ENCODE results near the gene SPI1. TPM values are rescaled to one million over a fixed set of nuclear protein-coding genes. Genes with fewer than 3 reads are reported as not detected.

SPI1 gene
- total RNA-seq, 5 donors from 2014 or later (not counting 1 experiment from before 2014, with no cell fraction given), result 1.8 to 5.8 (median 2.1) TPM

GRCh38 chr11:47391077-47391583 is 12.8 kb upstream of the SPI1 start:
- Histone ChIP-seq H3K27me3 (replicated peaks in 1 of 2; ENCODE audit: control insufficient read depth in 2 of 2, extremely low read depth in 1 of 2, insufficient read depth in 2 of 2, low read length in 1 of 2) (peaks cover 0 to 7% of the 10 kb centered on the region in 2 experiments), H3K9me3 (no peaks in the 10 kb centered on the region), H3K27ac (ENCODE audit: low read length) (no peak overlapping the region), H3K4me1 (ENCODE audit: control insufficient read depth in 1 of 2, extremely low read depth in 1 of 2, insufficient read depth in 2 of 2, low read length in 2 of 2) (peaks cover 14 to 72% of the 10 kb centered on the region in 2 experiments), H3K4me3 (ENCODE audit: control insufficient read depth in 1 of 2, extremely low read depth in 1 of 2, low read length in 1 of 2) (no peak overlapping the region), H3K36me3 (ENCODE audit: control insufficient read depth in 2 of 2, extremely low read depth in 1 of 2, insufficient read depth in 1 of 2, low read length in 1 of 2) (no peaks in the 10 kb centered on the region)
- peak in 1 of 35 experiments; percentile 51 for DNase-seq
- CTCF ChIA-PET, result interaction anchor here in 1 of 2 donors (0.6 kb wide), 1 partner anchor 20 kb away, joined by 3 read pairs; no protein-coding TSS in a partner anchor
- 95% methylated on average over 11 of the region's 11 CpGs for WGBS (ENCODE audit: insufficient coverage)
- POLR2A ChIA-PET, result interaction anchor here (0.5 to 0.7 kb wide), 2 partner anchors 9 to 10 kb away, joined by 3 to 10 read pairs; no protein-coding TSS in a partner anchor
- Mint-ChIP-seq H3K27me3 (no peaks in the 10 kb centered on the region), H3K4me3 (no peak overlapping the region), H3K9me3 (no peaks in the 10 kb centered on the region), H3K36me3 (no peaks in the 10 kb centered on the region), H3K27ac (peak overlapping the region; percentile 74 to 78), H3K4me1 (peaks cover 40 to 62% (median 48%) of the 10 kb centered on the region in 3 donors)
- no peak for ATAC-seq (replicated peaks in 1 of 4)

- peaks cover 33 to 55% (median 40%) of the 10 kb centered on the region in 3 donors for H3K4me1 Mint-ChIP-seq
- POLR2A ChIA-PET, result no interaction called here
- ATAC-seq (replicated peaks in 1 of 4), result no peak
These were observed 12.0 kb upstream of the SPI1 start for GRCh38 chr11:47390422-47390760.

GRCh38 chr11:47389577-47390421 is 11.5 kb upstream of the SPI1 start:
- no peak for DNase-seq
- Mint-ChIP-seq H3K4me3 (peak overlapping the region in 2 of 3 donors; percentile 39 to 55), H3K9me3 (no peaks in the 10 kb centered on the region), H3K4me1 (peaks cover 28 to 50% (median 36%) of the 10 kb centered on the region in 3 donors), H3K27ac (peak overlapping the region in 1 of 2 donors; percentile 66), H3K27me3 (no peaks in the 10 kb centered on the region), H3K36me3 (no peaks in the 10 kb centered on the region)
- no peaks in the 10 kb centered on the region for H3K36me3 ChIP-seq (ENCODE audit: control insufficient read depth in 2 of 2, extremely low read depth in 1 of 2, insufficient read depth in 1 of 2, low read length in 1 of 2)
- ATAC-seq (replicated peaks in 1 of 4), result no peak
- POLR2A ChIA-PET, result no interaction called here
- CTCF ChIA-PET, result interaction anchor here (0.5 to 0.6 kb wide), 2 partner anchors 23 to 71 kb away, joined by 4 to 5 read pairs; no protein-coding TSS in a partner anchor
- H3K9me3 ChIP-seq, result no peaks in the 10 kb centered on the region
- H3K4me3 ChIP-seq (ENCODE audit: control insufficient read depth in 1 of 2, extremely low read depth in 1 of 2, low read length in 1 of 2), result no peak overlapping the region
- peaks cover 8 to 59% of the 10 kb centered on the region in 2 experiments for H3K4me1 ChIP-seq (ENCODE audit: control insufficient read depth in 1 of 2, extremely low read depth in 1 of 2, insufficient read depth in 2 of 2, low read length in 2 of 2)
- WGBS (ENCODE audit: insufficient coverage), result 31% methylated on average over 5 of the region's 17 CpGs
- peaks cover 0 to 7% of the 10 kb centered on the region in 2 experiments for H3K27me3 ChIP-seq (replicated peaks in 1 of 2; ENCODE audit: control insufficient read depth in 2 of 2, extremely low read depth in 1 of 2, insufficient read depth in 2 of 2, low read length in 1 of 2)
- H3K27ac ChIP-seq (ENCODE audit: low read length), result no peak overlapping the region

More at GRCh38 chr11:47390422-47390760, 12.0 kb upstream of the SPI1 start:
- CTCF ChIA-PET, result interaction anchor here (0.5 to 0.6 kb wide), 2 partner anchors 22 to 72 kb away, joined by 4 to 5 read pairs; no protein-coding TSS in a partner anchor
- no peak overlapping the region for H3K27ac ChIP-seq (ENCODE audit: low read length)
- peaks cover 12 to 65% of the 10 kb centered on the region in 2 experiments for H3K4me1 ChIP-seq (ENCODE audit: control insufficient read depth in 1 of 2, extremely low read depth in 1 of 2, insufficient read depth in 2 of 2, low read length in 2 of 2)
- Mint-ChIP-seq H3K27ac (peak overlapping the region; percentile 34 to 58), H3K36me3 (no peaks in the 10 kb centered on the region), H3K27me3 (no peaks in the 10 kb centered on the region), H3K9me3 (no peaks in the 10 kb centered on the region), H3K4me3 (no peak overlapping the region)
- no peak overlapping the region for H3K4me3 ChIP-seq (ENCODE audit: control insufficient read depth in 1 of 2, extremely low read depth in 1 of 2, low read length in 1 of 2)
- DNase-seq, result no peak
- H3K9me3 ChIP-seq, result no peaks in the 10 kb centered on the region
- WGBS (ENCODE audit: insufficient coverage), result 98% methylated on average over 6 of the region's 6 CpGs
- H3K36me3 ChIP-seq (ENCODE audit: control insufficient read depth in 2 of 2, extremely low read depth in 1 of 2, insufficient read depth in 1 of 2, low read length in 1 of 2), result no peaks in the 10 kb centered on the region
- H3K27me3 ChIP-seq (replicated peaks in 1 of 2; ENCODE audit: control insufficient read depth in 2 of 2, extremely low read depth in 1 of 2, insufficient read depth in 2 of 2, low read length in 1 of 2), result peaks cover 0 to 7% of the 10 kb centered on the region in 2 experiments

DNA sequence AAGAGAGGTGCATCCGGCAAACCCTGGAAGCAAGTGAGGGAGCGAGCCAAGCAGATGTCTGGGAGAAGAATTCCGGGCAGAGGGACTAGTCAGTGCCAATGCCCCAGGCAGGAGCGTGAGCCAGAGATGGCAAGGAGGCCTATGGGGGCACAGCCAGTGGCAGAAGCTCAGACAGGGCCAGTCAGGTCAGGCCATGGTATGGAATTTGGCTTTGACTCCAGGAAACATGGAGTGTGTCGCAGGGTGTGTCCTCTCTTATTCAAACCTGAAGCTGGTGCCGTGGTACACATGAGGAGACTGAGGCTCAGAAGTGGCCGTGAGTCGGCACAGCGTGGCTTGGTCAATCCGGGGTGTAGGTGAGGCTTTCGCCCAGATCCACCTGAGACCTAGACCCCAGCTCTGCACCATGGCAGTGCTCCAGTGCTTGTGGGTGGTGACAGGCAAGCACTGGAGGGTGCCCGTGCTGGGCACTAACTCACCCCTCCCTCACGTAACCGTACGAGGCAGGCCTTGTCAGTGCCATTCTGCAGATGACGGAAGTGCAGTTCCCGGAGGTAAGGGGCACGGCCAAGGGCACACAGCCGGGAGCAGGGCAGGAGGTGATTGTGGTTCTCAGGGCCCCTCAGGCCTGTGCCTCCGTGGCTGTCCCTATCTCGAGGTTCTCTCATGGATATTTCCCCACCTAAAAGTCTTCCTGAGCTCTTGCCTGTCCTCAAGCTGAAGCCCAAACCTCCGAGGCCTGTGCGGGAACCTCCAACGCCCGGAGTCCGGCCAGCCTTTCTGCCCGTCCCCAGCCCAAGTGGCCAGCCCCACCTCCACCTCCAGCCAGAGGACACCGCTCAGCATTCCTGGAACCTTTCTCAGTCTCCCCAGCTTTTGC is 10.6 kb upstream of the SPI1 start:
- H3K27me3 Mint-ChIP-seq, result no peaks in the 10 kb centered on the region
- peaks cover 3 to 50% of the 10 kb centered on the region in 2 experiments for H3K4me1 ChIP-seq (ENCODE audit: control insufficient read depth in 1 of 2, extremely low read depth in 1 of 2, insufficient read depth in 2 of 2, low read length in 2 of 2)
- H3K36me3 ChIP-seq (ENCODE audit: control insufficient read depth in 2 of 2, extremely low read depth in 1 of 2, insufficient read depth in 1 of 2, low read length in 1 of 2), result no peaks in the 10 kb centered on the region
- DNase-seq, result no peak
- ChIA-PET POLR2A (interaction anchor here in 1 of 2 donors (0.6 kb wide), 1 partner anchor 14 kb away, joined by 4 read pairs; no protein-coding TSS in a partner anchor), CTCF (no interaction called here)
- no peak for ATAC-seq (replicated peaks in 1 of 4)
- WGBS (ENCODE audit: insufficient coverage), result 94% methylated on average over 24 of the region's 28 CpGs
- no peaks in the 10 kb centered on the region for H3K9me3 Mint-ChIP-seq
- no peaks in the 10 kb centered on the region for H3K36me3 Mint-ChIP-seq
- peaks cover 22 to 41% (median 28%) of the 10 kb centered on the region in 3 donors for H3K4me1 Mint-ChIP-seq
- no peak overlapping the region for H3K4me3 ChIP-seq (ENCODE audit: control insufficient read depth in 1 of 2, extremely low read depth in 1 of 2, low read length in 1 of 2)
- peaks cover 0 to 7% of the 10 kb centered on the region in 2 experiments for H3K27me3 ChIP-seq (replicated peaks in 1 of 2; ENCODE audit: control insufficient read depth in 2 of 2, extremely low read depth in 1 of 2, insufficient read depth in 2 of 2, low read length in 1 of 2)
- H3K27ac Mint-ChIP-seq, result peak overlapping the region in 1 of 2 donors; percentile 66
- H3K4me3 Mint-ChIP-seq, result peak overlapping the region in 2 of 3 donors; percentile 39 to 55
- H3K27ac ChIP-seq (ENCODE audit: low read length), result no peak overlapping the region
- no peaks in the 10 kb centered on the region for H3K9me3 ChIP-seq

GRCh38 chr11:47387944-47388696 is 9.8 kb upstream of the SPI1 start:
- peaks cover 0 to 42% of the 10 kb centered on the region in 2 experiments for H3K4me1 ChIP-seq (ENCODE audit: control insufficient read depth in 1 of 2, extremely low read depth in 1 of 2, insufficient read depth in 2 of 2, low read length in 2 of 2)
- Mint-ChIP-seq H3K36me3 (no peaks in the 10 kb centered on the region), H3K4me3 (no peak overlapping the region), H3K4me1 (peaks cover 21 to 35% (median 21%) of the 10 kb centered on the region in 3 donors), H3K27ac (peak overlapping the region in 1 of 2 donors; percentile 34), H3K27me3 (no peaks in the 10 kb centered on the region), H3K9me3 (no peaks in the 10 kb centered on the region)
- no peaks in the 10 kb centered on the region for H3K36me3 ChIP-seq (ENCODE audit: control insufficient read depth in 2 of 2, extremely low read depth in 1 of 2, insufficient read depth in 1 of 2, low read length in 1 of 2)
- ATAC-seq (replicated peaks in 1 of 4) (no peak), DNase-seq (no peak)
- CTCF ChIA-PET, result interaction anchor here in 1 of 2 donors (0.6 kb wide), 1 partner anchor 162 kb away, joined by 7 read pairs; no protein-coding TSS in a partner anchor
- no peaks in the 10 kb centered on the region for H3K9me3 ChIP-seq
- no peak overlapping the region for H3K4me3 ChIP-seq (ENCODE audit: control insufficient read depth in 1 of 2, extremely low read depth in 1 of 2, low read length in 1 of 2)
- POLR2A ChIA-PET, result interaction anchor here in 1 of 2 donors (0.6 kb wide), 1 partner anchor 14 kb away, joined by 4 read pairs; no protein-coding TSS in a partner anchor
- peaks cover 0 to 7% of the 10 kb centered on the region in 2 experiments for H3K27me3 ChIP-seq (replicated peaks in 1 of 2; ENCODE audit: control insufficient read depth in 2 of 2, extremely low read depth in 1 of 2, insufficient read depth in 2 of 2, low read length in 1 of 2)
- WGBS (ENCODE audit: insufficient coverage), result 83% methylated on average over 9 of the region's 13 CpGs
- H3K27ac ChIP-seq (ENCODE audit: low read length), result no peak overlapping the region

All from T-cell (primary cell).